Measurements from ENCODE around the gene NHSL2.

The NHSL2 gene

GRCh38 chrX:72137846-72138495, 227.3 kb downstream of the NHSL2 start:
- Histone ChIP-seq H3K27me3 (ENCODE audit: low read depth, low read length) (0 out of 2 replicates have a peak, but pooled peaks cover 3% of the 10 kb centered on the region), H3K9ac (ENCODE audit: low read length) (no peak overlapping the region), H3K4me2 (ENCODE audit: low read length) (no peak overlapping the region), H3K36me3 (replicated peaks; ENCODE audit: low read depth, low read length) (no peaks in the 10 kb centered on the region), H3K4me1 (ENCODE audit: low read length) (peaks cover 7% of the 10 kb centered on the region), H3K4me3 (ENCODE audit: low read length) (no peak overlapping the region), H3K79me2 (ENCODE audit: low read length) (no peaks in the 10 kb centered on the region), H3K9me3 (ENCODE audit: insufficient read depth, low read length) (no peaks in the 10 kb centered on the region), H2AFZ (ENCODE audit: low read depth, low read length) (no peak overlapping the region), H4K20me1 (ENCODE audit: insufficient read depth, low read length) (no peaks in the 10 kb centered on the region), H3K27ac (ENCODE audit: low read length) (no peak overlapping the region)
- TF ChIP-seq CTCF (IDR thresholded peaks at IDR 0.05; ENCODE audit: low read depth, low read length) (no peak), EZH2phosphoT487 (IDR thresholded peaks at IDR 0.05; ENCODE audit: low read depth) (no peak)

- Histone ChIP-seq H3K27ac (ENCODE audit: low read length) (no peak overlapping the region), H3K27me3 (ENCODE audit: low read depth, low read length) (no peaks in the 10 kb centered on the region), H2AFZ (ENCODE audit: low read depth, low read length) (no peak overlapping the region), H3K4me3 (ENCODE audit: low read length) (no peak overlapping the region), H3K9ac (ENCODE audit: low read length) (no peak overlapping the region), H3K9me3 (ENCODE audit: insufficient read depth, low read length) (no peaks in the 10 kb centered on the region), H3K36me3 (replicated peaks; ENCODE audit: low read depth, low read length) (no peaks in the 10 kb centered on the region), H4K20me1 (ENCODE audit: insufficient read depth, low read length) (no peaks in the 10 kb centered on the region), H3K4me1 (ENCODE audit: low read length) (peaks cover 7% of the 10 kb centered on the region), H3K79me2 (ENCODE audit: low read length) (no peaks in the 10 kb centered on the region), H3K4me2 (ENCODE audit: low read length) (no peak overlapping the region)
- TF ChIP-seq CTCF (IDR thresholded peaks at IDR 0.05; ENCODE audit: low read depth, low read length), result no peak
- no peak for TF ChIP-seq EZH2phosphoT487 (IDR thresholded peaks at IDR 0.05; ENCODE audit: low read depth)
Observed at GRCh38 chrX:72139538-72139937, 228.9 kb downstream of the NHSL2 start.

- Histone ChIP-seq H4K20me1 (ENCODE audit: insufficient read depth, low read length) (no peaks in the 10 kb centered on the region), H3K9ac (ENCODE audit: low read length) (no peak overlapping the region), H3K4me2 (ENCODE audit: low read length) (no peak overlapping the region), H3K27me3 (ENCODE audit: low read depth, low read length) (no peaks in the 10 kb centered on the region), H3K36me3 (replicated peaks; ENCODE audit: low read depth, low read length) (no peaks in the 10 kb centered on the region), H2AFZ (ENCODE audit: low read depth, low read length) (no peak overlapping the region), H3K4me3 (ENCODE audit: low read length) (no peak overlapping the region), H3K9me3 (ENCODE audit: insufficient read depth, low read length) (no peaks in the 10 kb centered on the region), H3K4me1 (ENCODE audit: low read length) (peaks cover 7% of the 10 kb centered on the region), H3K27ac (ENCODE audit: low read length) (no peak overlapping the region), H3K79me2 (ENCODE audit: low read length) (no peaks in the 10 kb centered on the region)
- TF ChIP-seq CTCF (IDR thresholded peaks at IDR 0.05; ENCODE audit: low read depth, low read length) (no peak), EZH2phosphoT487 (IDR thresholded peaks at IDR 0.05; ENCODE audit: low read depth) (no peak)
Observed at GRCh38 chrX:72141372-72142004, 230.8 kb downstream of the NHSL2 start.

- Histone ChIP-seq H3K27me3 (ENCODE audit: low read depth, low read length) (no peaks in the 10 kb centered on the region), H3K79me2 (ENCODE audit: low read length) (no peaks in the 10 kb centered on the region), H3K9me3 (ENCODE audit: insufficient read depth, low read length) (no peaks in the 10 kb centered on the region), H3K4me2 (ENCODE audit: low read length) (no peak overlapping the region), H3K36me3 (replicated peaks; ENCODE audit: low read depth, low read length) (no peaks in the 10 kb centered on the region), H3K27ac (ENCODE audit: low read length) (no peak overlapping the region), H3K9ac (ENCODE audit: low read length) (no peak overlapping the region), H2AFZ (ENCODE audit: low read depth, low read length) (no peak overlapping the region), H3K4me1 (ENCODE audit: low read length) (peaks cover 7% of the 10 kb centered on the region), H4K20me1 (ENCODE audit: insufficient read depth, low read length) (no peaks in the 10 kb centered on the region), H3K4me3 (ENCODE audit: low read length) (no peak overlapping the region)
- TF ChIP-seq CTCF (IDR thresholded peaks at IDR 0.05; ENCODE audit: low read depth, low read length), result no peak
- no peak for TF ChIP-seq EZH2phosphoT487 (IDR thresholded peaks at IDR 0.05; ENCODE audit: low read depth)
Observed at GRCh38 chrX:72142094-72142793, 231.6 kb downstream of the NHSL2 start.
